ENCODE measurements around the gene PRR12. TPM values are rescaled to one million over a fixed set of nuclear protein-coding genes. Genes with fewer than 3 reads are reported as not detected.

PRR12 gene
- total RNA-seq, 4 donors from 2014 or later: 2.6 to 63.1 (median 8.6) TPM

DNA sequence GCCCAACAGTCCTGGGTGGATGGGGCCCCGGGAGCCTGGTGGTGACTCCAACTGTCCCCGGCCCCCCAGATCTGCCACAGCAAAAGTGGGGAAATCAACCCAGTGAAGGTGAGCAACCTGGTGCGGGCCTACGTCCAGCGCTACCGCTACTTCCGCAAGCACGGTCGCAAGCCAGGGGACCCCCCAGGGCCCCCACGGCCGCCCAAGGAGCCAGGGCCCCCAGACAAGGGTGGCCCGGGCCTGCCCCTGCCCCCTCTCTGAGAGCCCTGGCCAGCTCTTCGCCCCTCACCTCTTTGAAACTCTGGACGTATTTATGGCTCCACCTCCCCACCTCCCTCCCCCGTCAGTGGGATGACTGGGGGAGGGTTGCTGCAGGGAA is 67.1 kb downstream of the PRR12 start:
- H3K27me3 ChIP-seq: no peaks in the 10 kb centered on the region
- DNase-seq: no peak
- no peak overlapping the region for H3K27ac ChIP-seq
- no peaks in the 10 kb centered on the region for H3K9me3 ChIP-seq
- H3K36me3 ChIP-seq: no peaks in the 10 kb centered on the region
- H3K4me1 ChIP-seq: no peaks in the 10 kb centered on the region
- no peak for TF ChIP-seq POLR2A (IDR thresholded peaks at IDR 0.05)
- TF ChIP-seq, protein P1, sequence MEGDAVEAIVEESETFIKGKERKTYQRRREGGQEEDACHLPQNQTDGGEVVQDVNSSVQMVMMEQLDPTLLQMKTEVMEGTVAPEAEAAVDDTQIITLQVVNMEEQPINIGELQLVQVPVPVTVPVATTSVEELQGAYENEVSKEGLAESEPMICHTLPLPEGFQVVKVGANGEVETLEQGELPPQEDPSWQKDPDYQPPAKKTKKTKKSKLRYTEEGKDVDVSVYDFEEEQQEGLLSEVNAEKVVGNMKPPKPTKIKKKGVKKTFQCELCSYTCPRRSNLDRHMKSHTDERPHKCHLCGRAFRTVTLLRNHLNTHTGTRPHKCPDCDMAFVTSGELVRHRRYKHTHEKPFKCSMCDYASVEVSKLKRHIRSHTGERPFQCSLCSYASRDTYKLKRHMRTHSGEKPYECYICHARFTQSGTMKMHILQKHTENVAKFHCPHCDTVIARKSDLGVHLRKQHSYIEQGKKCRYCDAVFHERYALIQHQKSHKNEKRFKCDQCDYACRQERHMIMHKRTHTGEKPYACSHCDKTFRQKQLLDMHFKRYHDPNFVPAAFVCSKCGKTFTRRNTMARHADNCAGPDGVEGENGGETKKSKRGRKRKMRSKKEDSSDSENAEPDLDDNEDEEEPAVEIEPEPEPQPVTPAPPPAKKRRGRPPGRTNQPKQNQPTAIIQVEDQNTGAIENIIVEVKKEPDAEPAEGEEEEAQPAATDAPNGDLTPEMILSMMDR (IDR thresholded peaks at IDR 0.05): no peak
- intact Hi-C loops (cut with DNase I; ENCODE audit: low total_unique reads): no loop called here
- H3K4me3 ChIP-seq: no peak overlapping the region

DNA sequence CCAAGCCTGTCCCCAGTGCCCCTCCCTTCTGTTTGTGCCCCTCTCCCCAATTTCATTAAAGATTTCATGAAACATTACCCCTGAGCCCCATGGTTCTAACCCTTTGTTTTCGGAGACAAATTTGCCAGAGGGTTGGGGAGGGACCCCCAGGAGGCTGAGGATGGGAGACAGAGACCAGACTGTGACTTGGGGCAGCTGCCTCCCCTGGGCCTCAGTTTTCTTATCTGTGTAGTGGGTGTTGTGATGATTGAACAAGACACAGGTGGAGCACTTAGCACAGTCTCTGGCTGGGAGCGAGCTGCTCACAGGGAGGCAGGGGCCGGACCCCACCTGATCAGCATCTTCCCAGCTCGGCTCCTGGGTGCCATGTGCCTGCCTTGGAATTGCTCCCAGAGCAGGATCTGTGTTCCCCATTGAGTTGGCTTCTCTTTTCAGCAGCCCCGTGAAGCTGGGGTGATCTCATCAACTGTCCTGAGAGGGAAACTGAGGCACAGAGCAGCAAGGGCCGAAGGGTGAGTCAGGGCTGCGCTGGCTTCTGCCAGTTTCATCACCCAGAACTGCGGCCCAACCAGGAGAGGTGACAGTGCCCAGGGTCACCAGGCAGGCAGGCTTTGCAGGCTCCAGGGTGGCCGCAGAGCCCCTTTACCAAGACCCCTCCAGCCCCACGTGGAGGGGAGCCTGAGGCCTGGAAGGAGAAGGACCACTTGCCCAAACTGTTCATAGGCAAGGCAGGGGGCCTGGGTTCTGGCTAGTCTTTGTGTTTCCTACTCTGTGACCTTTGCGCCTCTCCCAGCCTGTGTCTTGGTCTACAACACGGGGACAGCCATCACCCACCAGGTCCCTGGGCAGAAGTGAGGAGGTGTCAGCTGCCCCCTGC is 67.8 kb downstream of the PRR12 start:
- intact Hi-C loops (cut with DNase I; ENCODE audit: low total_unique reads): no loop called here

DNA sequence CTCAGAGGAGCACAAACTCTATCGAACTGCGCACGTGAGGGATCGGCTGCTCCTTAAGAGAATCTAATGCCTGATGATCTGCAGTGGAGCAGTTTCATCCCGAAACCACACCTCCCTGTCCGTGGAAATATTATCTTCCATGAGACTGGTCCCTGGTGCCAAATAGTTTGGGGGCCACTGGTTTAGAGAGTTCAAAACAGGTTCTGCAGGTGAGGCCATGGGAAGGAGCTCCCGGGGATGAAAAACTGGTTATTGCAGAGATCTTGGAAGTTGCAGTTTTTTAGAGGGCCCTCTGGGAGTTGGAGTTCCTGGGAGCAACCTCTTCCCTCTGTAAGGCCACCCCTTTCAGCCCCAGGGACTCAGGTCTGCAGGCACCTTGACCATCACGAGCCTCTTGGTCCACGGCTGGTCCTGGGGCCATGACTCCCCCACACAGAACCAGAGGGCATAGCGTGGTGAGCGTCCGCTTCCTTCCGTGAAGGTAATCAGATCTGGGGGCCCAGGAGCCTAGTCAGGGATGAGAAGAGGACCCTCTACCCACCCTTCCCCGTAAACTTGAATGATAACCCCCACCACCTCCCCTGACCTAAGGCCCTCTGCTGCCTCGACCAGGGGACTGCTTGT is 69.5 kb downstream of the PRR12 start:
- no peaks in the 10 kb centered on the region for H3K9me3 ChIP-seq
- no peaks in the 10 kb centered on the region for H3K4me1 ChIP-seq
- H3K36me3 ChIP-seq: no peaks in the 10 kb centered on the region
- no peak overlapping the region for H3K27ac ChIP-seq
- TF ChIP-seq, protein P1 (IDR thresholded peaks at IDR 0.05): no peak
- no peak for TF ChIP-seq POLR2A (IDR thresholded peaks at IDR 0.05)
- H3K4me3 ChIP-seq: no peak overlapping the region
- no peak for DNase-seq
- intact Hi-C loops (cut with DNase I; ENCODE audit: low total_unique reads): no loop called here
- H3K27me3 ChIP-seq: no peaks in the 10 kb centered on the region

More for the DNA sequence above, 67.8 kb downstream of the PRR12 start:
- TF ChIP-seq POLR2A (IDR thresholded peaks at IDR 0.05): no peak
- TF ChIP-seq, protein P1 (IDR thresholded peaks at IDR 0.05): no peak
- Histone ChIP-seq H3K27me3 (no peaks in the 10 kb centered on the region), H3K36me3 (no peaks in the 10 kb centered on the region), H3K4me3 (no peak overlapping the region), H3K9me3 (no peaks in the 10 kb centered on the region), H3K4me1 (no peaks in the 10 kb centered on the region), H3K27ac (no peak overlapping the region)
- no peak for DNase-seq

DNA sequence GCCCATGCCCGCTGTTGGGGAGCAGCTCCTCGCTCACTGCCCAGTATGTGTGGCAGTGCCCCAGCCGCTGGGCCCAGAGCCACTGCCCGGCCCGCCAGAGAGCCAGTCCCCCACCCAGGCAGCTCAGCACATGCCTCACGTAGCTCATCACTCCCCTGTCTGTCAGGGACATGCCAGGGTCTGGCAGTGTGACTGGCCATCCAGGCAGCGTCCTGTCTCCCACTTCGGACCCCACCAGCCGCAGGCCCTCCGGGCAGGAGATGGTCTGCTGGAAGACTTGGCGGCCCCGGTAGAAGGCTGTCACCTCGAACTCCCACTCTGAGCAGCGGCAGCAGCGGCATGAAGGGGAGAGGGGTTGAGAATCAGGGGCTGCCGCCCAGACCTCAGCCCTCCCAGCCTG is 71.0 kb downstream of the PRR12 start:
- no peaks in the 10 kb centered on the region for H3K9me3 ChIP-seq
- H3K36me3 ChIP-seq: no peaks in the 10 kb centered on the region
- H3K27me3 ChIP-seq: no peaks in the 10 kb centered on the region
- no peak for TF ChIP-seq POLR2A (IDR thresholded peaks at IDR 0.05)
- TF ChIP-seq, protein P1 (IDR thresholded peaks at IDR 0.05): no peak
- no peak overlapping the region for H3K4me3 ChIP-seq
- no peak for DNase-seq
- H3K27ac ChIP-seq: no peak overlapping the region
- intact Hi-C loops (cut with DNase I; ENCODE audit: low total_unique reads): no loop called here
- H3K4me1 ChIP-seq: peaks cover 0 to 6% of the 10 kb centered on the region in 2 donors

DNA sequence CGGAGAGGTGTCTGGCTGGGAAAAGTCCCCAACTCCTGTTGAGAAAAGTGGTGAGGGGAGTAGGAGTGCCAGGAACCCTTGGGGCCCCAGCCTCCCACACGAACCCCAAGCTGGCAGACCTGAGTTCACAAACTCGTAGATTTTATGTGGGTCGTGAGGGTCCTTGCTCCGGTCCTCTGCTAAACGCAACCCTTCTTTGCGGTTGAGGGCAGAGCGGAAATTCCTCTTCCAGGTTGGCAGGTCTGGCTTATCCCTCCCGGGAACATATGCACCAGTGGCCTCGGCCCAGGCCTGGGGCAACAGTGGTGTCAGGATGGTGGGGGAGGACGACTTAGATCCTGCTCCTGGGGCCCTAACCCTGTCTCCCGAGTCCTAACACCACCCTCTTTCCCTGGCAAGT is 72.2 kb downstream of the PRR12 start:
- Histone ChIP-seq H3K4me1 (peaks cover 0 to 6% of the 10 kb centered on the region in 2 donors), H3K9me3 (no peaks in the 10 kb centered on the region), H3K27me3 (no peaks in the 10 kb centered on the region), H3K27ac (no peak overlapping the region), H3K4me3 (no peak overlapping the region), H3K36me3 (no peaks in the 10 kb centered on the region)
- TF ChIP-seq, protein P1 (IDR thresholded peaks at IDR 0.05): no peak
- no peak for TF ChIP-seq POLR2A (IDR thresholded peaks at IDR 0.05)
- DNase-seq: no peak
- intact Hi-C loops (cut with DNase I; ENCODE audit: low total_unique reads): no loop called here
